Measurements from ENCODE around the gene PER1. TPM values are rescaled to one million over a fixed set of nuclear protein-coding genes. Genes with fewer than 3 reads are reported as not detected.
"Not testable (repeated sequence)": the region's sequence is repeated elsewhere in the genome, so short reads cannot be mapped to it uniquely, and the experiment has no call there.

The PER1 gene
- total RNA-seq, 1 donor from 2014 or later = 13.1 TPM

DNA sequence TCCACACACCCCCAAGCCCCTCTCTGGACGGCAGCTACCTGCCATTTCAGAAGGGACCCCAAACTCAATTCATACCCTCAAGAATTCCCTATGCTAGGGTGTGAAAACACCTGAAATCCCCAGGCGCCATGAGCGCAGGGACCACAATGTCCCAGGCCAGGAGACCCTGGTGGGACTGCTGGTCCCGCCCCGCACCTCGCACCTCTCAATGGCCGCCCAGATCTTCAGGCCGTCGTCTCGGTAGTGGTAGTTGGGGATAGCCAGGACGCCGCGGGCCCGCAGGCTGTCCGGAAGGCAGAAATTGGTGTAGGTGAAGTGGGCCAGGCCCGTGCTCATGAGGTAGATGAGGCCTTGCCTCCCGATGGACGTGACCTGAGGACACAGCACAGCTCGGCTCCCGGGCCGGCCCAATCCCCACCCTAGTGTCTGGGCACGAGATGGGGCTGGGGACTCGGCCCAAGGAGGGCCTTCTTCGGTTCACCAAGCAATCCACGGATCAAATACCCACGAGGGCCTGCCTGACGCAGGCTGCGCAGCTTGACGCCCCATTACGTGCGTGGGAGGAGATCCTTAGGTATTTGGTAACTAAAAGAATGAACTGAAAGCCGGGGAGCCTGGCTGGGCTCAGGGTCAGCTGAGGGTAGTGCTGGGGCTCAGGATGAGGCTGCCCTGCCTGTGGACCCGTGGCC lies 43.1 kb downstream of the PER1 start:
- no peak overlapping the region for H3K4me3 ChIP-seq (ENCODE audit: low read depth, low read length)
- no peak for TF ChIP-seq CTCF (conservative IDR thresholded peaks at IDR 0.05; ENCODE audit: low read depth, low read length)
- DNase-seq (ENCODE audit: low read depth) = no peak

DNA sequence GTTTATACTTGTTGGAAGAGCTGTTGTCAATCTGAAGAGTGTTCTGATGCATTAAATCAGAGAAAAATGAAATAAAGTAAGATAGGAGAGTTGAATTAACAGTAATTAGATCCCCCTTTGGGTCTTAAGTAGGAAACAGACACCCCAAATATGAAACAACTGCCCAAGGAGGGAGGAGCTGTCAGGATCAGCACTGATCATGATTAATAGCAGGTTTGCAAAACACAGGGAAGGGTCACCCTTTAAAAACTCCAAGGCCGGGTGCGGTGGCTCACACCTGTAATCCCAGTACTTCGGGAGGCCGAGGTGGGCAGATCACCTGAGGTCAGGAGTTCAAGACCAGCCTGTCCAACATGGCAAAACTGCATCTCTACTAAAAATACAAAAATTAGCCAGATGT lies 45.2 kb downstream of the PER1 start:
- H3K4me3 ChIP-seq (ENCODE audit: low read depth, low read length); DNase-seq (ENCODE audit: low read depth): not testable (repeated sequence)

DNA sequence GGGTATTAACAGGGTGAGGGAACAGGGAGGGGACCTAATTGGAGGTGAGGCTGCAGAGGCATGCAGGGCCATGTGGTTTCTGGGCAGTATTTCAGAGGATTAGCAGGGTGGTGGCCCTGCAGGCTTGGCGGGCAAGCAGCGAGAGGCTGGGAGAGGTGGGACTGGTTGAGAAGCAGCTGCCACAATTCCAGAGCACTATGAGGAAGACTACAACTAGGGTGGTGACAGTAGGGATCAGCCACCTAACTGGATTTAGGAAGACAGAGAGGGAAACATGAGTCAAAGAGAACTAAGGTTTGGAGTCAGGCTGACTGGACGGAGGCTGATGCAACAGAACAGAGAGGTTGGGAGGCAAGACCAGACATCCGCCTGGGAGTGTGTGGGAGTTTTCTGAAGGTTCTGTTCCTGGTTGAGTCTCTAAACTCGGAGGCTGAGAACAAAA lies 46.2 kb downstream of the PER1 start:
- no peak overlapping the region for H3K4me3 ChIP-seq (ENCODE audit: low read depth, low read length)
- DNase-seq (ENCODE audit: low read depth) = no peak
- TF ChIP-seq CTCF (conservative IDR thresholded peaks at IDR 0.05; ENCODE audit: low read depth, low read length) = no peak

DNA sequence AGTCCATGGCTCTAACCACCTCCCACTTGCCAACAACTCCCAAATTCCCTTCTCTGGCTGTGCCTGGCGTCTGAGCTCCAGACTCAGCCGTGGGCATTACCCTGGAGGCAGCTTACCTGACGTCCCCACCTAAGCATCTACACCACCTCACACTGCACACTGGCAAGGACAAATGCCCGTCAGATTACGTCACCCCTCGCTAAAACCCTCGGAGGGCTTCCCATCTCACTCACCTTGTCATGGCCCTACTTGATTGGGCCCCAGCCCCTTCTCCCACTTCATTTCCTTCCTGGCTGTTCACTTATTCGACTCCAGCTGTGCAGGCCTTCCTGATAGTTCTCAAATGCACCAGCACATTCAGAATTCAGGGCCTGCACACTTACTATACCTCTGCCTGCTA lies 47.3 kb downstream of the PER1 start:
- TF ChIP-seq CTCF (conservative IDR thresholded peaks at IDR 0.05; ENCODE audit: low read depth, low read length) = no peak
- no peak for DNase-seq (ENCODE audit: low read depth)
- H3K4me3 ChIP-seq (ENCODE audit: low read depth, low read length) = no peak overlapping the region

DNA sequence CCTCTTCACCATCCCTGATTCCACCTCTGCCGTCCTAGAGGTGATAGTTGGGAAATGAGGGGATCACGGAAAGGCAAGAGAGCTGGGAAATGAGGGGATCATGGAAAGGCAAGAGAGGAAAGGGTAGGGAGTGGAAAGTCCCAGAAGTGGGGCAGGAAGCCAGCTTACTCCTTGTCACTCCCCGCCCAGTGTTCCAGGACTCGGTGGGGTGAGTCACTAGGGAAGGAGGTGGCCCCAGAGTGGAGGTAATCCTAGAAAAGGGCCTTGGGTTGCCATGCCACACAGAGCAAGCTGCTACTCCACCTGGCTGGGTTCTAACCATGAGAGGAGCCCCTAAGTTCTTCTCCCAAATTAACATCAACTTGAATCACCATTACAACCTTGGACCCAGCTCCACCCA lies 48.7 kb downstream of the PER1 start:
- no peak for TF ChIP-seq CTCF (conservative IDR thresholded peaks at IDR 0.05; ENCODE audit: low read depth, low read length)
- no peak for DNase-seq (ENCODE audit: low read depth)
- H3K4me3 ChIP-seq (ENCODE audit: low read depth, low read length) = no peak overlapping the region

DNA sequence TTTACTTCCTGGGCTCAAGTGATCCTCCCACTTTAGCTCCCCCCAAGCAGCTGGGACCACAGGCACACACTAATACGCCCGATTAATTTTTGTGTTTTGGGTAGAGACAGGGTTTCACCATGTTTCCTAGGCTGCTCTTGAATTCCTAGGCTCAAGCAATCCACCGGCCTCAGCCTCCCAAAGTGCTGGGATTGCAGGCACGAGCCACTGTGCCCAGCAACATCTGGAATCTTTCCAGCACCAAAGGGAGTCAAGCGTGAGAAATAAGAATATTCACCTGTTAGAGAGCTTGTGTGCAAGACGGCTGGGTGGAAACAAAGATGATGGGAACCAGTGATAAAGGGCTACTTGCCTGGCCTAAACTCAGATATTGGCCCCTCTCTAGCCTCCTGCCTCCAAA lies 50.5 kb downstream of the PER1 start:
- DNase-seq (ENCODE audit: low read depth) = no peak
- no peak overlapping the region for H3K4me3 ChIP-seq (ENCODE audit: low read depth, low read length)
- no peak for TF ChIP-seq CTCF (conservative IDR thresholded peaks at IDR 0.05; ENCODE audit: low read depth, low read length)

- no peak for TF ChIP-seq CTCF (conservative IDR thresholded peaks at IDR 0.05; ENCODE audit: low read depth, low read length)
- DNase-seq (ENCODE audit: low read depth) = no peak
- H3K4me3 ChIP-seq (ENCODE audit: low read depth, low read length) = no peak overlapping the region
Measured at GRCh38 chr17:8100763-8101162, 51.4 kb downstream of the PER1 start.

Data from epithelial cell of proximal tubule (primary cell).